ENCODE results near the gene CIDEC. TPM values are rescaled to one million over a fixed set of nuclear protein-coding genes. Genes with fewer than 3 reads are reported as not detected.
A peak's percentile ranks its signal among the peaks of the same experiment; 100 is the strongest.

The CIDEC gene
- total and polyA plus RNA-seq, 9 of the 15 experiments (the other 6 are each of a cell fraction or from before 2014, with no cell fraction given) = not detected

DNA sequence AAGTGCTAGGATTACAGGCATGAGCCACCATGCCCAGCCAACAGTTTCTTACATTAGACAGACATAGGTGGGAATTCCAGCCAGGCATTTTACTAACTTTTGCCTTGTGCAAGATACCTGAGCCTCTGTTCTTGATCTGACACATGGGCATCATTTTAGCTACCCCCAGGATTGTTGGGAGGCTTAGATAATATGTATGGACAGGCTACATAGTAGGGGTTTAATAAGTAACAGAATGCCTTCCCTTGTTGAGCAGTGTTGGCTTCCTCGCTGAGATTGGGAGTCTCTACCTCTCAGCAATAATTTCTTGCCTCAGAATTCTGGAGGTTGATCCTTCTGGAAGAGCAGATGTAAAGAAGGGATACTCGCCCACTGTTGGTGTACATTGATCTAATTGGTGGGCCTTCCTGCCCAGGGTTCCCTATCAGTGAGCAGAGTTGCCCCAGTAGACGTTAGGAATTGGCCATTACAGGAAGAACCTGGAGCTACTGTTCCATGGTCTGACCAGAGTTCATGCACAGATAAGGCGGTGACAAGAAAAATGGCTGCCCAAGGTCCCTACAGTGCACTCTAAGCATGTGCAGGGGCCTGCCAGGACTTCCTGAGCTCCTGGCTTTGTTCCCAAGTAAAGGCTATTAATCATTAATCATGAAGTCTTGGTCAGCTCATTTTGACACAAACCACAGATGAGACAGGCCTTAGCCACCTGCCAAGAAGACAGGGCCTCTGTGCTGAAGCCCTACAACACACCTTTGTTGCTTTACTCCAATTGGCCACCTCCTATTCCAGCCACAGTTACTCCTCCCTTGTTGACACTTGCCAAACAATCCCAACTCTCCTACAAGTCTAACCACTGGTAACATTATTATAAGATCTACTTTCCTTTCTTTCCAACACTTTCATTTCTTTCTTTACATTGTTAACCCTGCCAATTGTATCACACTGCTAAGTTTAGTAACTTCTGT, 17.6 kb upstream of the CIDEC start (continued):
- TF ChIP-seq CTBP1 (IDR thresholded peaks at IDR 0.05; ENCODE audit: borderline replicate concordance) (peak; percentile 50; the same call in 1 of the 2 replicates), ERF (CRISPR knock-in tag; IDR thresholded peaks at IDR 0.05) (0 out of 2 replicates have a peak, but pooled peaks have one; percentile 33), ZNF507 (tag; conservative IDR thresholded peaks at IDR 0.05) (no peak), SRF (CRISPR knock-in tag; IDR thresholded peaks at IDR 0.05) (0 out of 4 replicates have a peak, but pooled peaks of 1 of the 2 experiments have one; percentile 60), MBD2 (IDR thresholded peaks at IDR 0.05; ENCODE audit: borderline replicate concordance, low read depth) (no peak), ZBTB9 (CRISPR knock-in tag; IDR thresholded peaks at IDR 0.05) (peak; percentile 50; the same call in 1 of the 2 replicates), CBX3 (IDR thresholded peaks at IDR 0.05; ENCODE audit: borderline replicate concordance in 1 of 2, low read length in 2 of 2) (peak in 1 of 2 experiments; percentile 89; a peak in 1 of 3 replicates), ZNF589 (CRISPR knock-in tag; IDR thresholded peaks at IDR 0.05; ENCODE audit: low read depth) (peak; percentile 81; the same call in 1 of the 2 replicates), ZBTB26 (CRISPR knock-in tag; IDR thresholded peaks at IDR 0.05) (no peak), POLR2AphosphoS5 (IDR thresholded peaks at IDR 0.05; ENCODE audit: control insufficient read depth, insufficient read depth, low read depth, low read length) (0 out of 2 replicates have a peak, but pooled peaks have one; percentile 36), MAZ (CRISPR knock-in tag; conservative IDR thresholded peaks at IDR 0.05 in 1 of 2, IDR thresholded peaks at IDR 0.05 in 1 of 2) (peak in 1 of 2 experiments; percentile 62; a peak in 2 of 4 replicates), SMAD4 (CRISPR knock-in tag; conservative IDR thresholded peaks at IDR 0.05) (peak; percentile 73), RAD21 (CRISPR knock-in tag; conservative IDR thresholded peaks at IDR 0.05 in 1 of 2, IDR thresholded peaks at IDR 0.05 in 1 of 2) (0 out of 4 replicates have a peak, but pooled peaks have one; percentile 6 to 8), CREB1 (IDR thresholded peaks at IDR 0.05) (no peak), CREB1 (CRISPR knock-in tag; IDR thresholded peaks at IDR 0.05) (0 out of 2 replicates have a peak, but pooled peaks have one; percentile 25), ATF4 (CRISPR knock-in tag; IDR thresholded peaks at IDR 0.05) (peak; percentile 40; the same call in 1 of the 2 replicates)
- TF ChIP-seq, protein P1, sequence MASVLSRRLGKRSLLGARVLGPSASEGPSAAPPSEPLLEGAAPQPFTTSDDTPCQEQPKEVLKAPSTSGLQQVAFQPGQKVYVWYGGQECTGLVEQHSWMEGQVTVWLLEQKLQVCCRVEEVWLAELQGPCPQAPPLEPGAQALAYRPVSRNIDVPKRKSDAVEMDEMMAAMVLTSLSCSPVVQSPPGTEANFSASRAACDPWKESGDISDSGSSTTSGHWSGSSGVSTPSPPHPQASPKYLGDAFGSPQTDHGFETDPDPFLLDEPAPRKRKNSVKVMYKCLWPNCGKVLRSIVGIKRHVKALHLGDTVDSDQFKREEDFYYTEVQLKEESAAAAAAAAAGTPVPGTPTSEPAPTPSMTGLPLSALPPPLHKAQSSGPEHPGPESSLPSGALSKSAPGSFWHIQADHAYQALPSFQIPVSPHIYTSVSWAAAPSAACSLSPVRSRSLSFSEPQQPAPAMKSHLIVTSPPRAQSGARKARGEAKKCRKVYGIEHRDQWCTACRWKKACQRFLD (CRISPR knock-in tag; IDR thresholded peaks at IDR 0.05) = peak; percentile 80
- TF ChIP-seq, protein P2, sequence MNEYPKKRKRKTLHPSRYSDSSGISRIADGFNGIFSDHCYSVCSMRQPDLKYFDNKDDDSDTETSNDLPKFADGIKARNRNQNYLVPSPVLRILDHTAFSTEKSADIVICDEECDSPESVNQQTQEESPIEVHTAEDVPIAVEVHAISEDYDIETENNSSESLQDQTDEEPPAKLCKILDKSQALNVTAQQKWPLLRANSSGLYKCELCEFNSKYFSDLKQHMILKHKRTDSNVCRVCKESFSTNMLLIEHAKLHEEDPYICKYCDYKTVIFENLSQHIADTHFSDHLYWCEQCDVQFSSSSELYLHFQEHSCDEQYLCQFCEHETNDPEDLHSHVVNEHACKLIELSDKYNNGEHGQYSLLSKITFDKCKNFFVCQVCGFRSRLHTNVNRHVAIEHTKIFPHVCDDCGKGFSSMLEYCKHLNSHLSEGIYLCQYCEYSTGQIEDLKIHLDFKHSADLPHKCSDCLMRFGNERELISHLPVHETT (CRISPR knock-in tag; conservative IDR thresholded peaks at IDR 0.05 in 1 of 2, IDR thresholded peaks at IDR 0.05 in 1 of 2) = no peak
